Liver (tissue), 9 donors: ENCODE measurements around the gene ENTR1. TPM values are rescaled to one million over a fixed set of nuclear protein-coding genes. Genes with fewer than 3 reads are reported as not detected.
A peak's percentile ranks its signal among the peaks of the same experiment; 100 is the strongest.

ENCODE experiments used
- DNase-seq: peaks from one replicate; pipeline ENCODE4 v3.0.0-alpha.2; 2017; ENCODE audit warnings: low spot score
- H3K27ac ChIP-seq, 2 donors: one replicate each; pipeline ENCODE4 v1.7.0; 2013; ENCODE audit warnings: inconsistent platforms in 2 of 2, low read length in 2 of 2, control low read depth in 1 of 2, low read depth in 1 of 2, mild to moderate bottlenecking in 1 of 2
- H3K27me3 ChIP-seq, 4 donors: one replicate each; pipeline versions ENCODE4 v1.6.1 to v1.7.0; 2013; ENCODE audit warnings: low read length in 3 of 4, inconsistent platforms in 1 of 4, mild to moderate bottlenecking in 1 of 4, moderate library complexity in 1 of 4; ENCODE audit not compliant: control insufficient read depth in 4 of 4, insufficient read depth in 4 of 4
- H3K36me3 ChIP-seq, 4 donors: one replicate each; pipeline versions ENCODE4 v1.6.1 to v1.7.0; 2013; ENCODE audit warnings: low read length in 3 of 4, mild to moderate bottlenecking in 3 of 4, low read depth in 1 of 4, moderate library complexity in 1 of 4; ENCODE audit not compliant: control insufficient read depth in 4 of 4, insufficient read depth in 3 of 4
- H3K4me1 ChIP-seq, 4 donors: one replicate each; pipeline versions ENCODE4 v1.6.1 to v1.7.0; 2013; ENCODE audit warnings: low read length in 3 of 4, mild to moderate bottlenecking in 3 of 4, moderate library complexity in 1 of 4; ENCODE audit not compliant: control insufficient read depth in 4 of 4, insufficient read depth in 4 of 4
- H3K4me3 ChIP-seq, 3 donors: one replicate each; pipeline versions ENCODE4 v1.6.1 to v1.7.0; 2013; ENCODE audit warnings: low read length in 3 of 3, control low read depth in 1 of 3, low read depth in 1 of 3, mild to moderate bottlenecking in 1 of 3
- H3K9ac ChIP-seq, 2 donors: one replicate each; pipeline ENCODE4 v1.7.0; 2013; ENCODE audit warnings: low read length in 2 of 2, mild to moderate bottlenecking in 2 of 2, moderate library complexity in 2 of 2, control low read depth in 1 of 2, low read depth in 1 of 2
- H3K9me3 ChIP-seq, 4 donors: one replicate each; pipeline versions ENCODE4 v1.6.1 to v1.7.0; 2013; ENCODE audit warnings: low read length in 3 of 4; ENCODE audit not compliant: control insufficient read depth in 4 of 4
- ATF3 ChIP-seq: IDR thresholded peaks from 2 replicates; pipeline ENCODE4 v1.6.1; 2016; ENCODE audit warnings: antibody characterized with exemption
- EGR1 ChIP-seq, 2 donors: IDR thresholded peaks; 2 replicates each; pipeline ENCODE4 v1.6.1; 2016 to 2018; ENCODE audit warnings: antibody characterized with exemption in 2 of 2, low read depth in 2 of 2
- FOXA1 ChIP-seq: IDR thresholded peaks from 2 replicates; pipeline ENCODE4 v1.6.1; 2016; ENCODE audit warnings: antibody characterized with exemption
- FOXA2 ChIP-seq: IDR thresholded peaks from 2 replicates; pipeline ENCODE4 v1.6.1; 2016; ENCODE audit warnings: antibody characterized with exemption
- GABPA ChIP-seq, 2 donors: IDR thresholded peaks in 1 of 2; conservative IDR thresholded peaks in 1 of 2; 2 replicates each; pipeline ENCODE4 v1.6.1; 2016; ENCODE audit warnings: antibody characterized with exemption in 2 of 2, mild to moderate bottlenecking in 1 of 2, moderate library complexity in 1 of 2
- HNF4A ChIP-seq, 2 donors: conservative IDR thresholded peaks; 2 replicates each; pipeline ENCODE4 v1.6.1; 2016; ENCODE audit warnings: antibody characterized with exemption in 2 of 2, mild to moderate bottlenecking in 2 of 2
- HNF4G ChIP-seq: IDR thresholded peaks from 2 replicates; pipeline ENCODE4 v1.6.1; 2016; ENCODE audit warnings: antibody characterized with exemption
- JUND ChIP-seq, 2 donors: IDR thresholded peaks; 2 replicates each; pipeline ENCODE4 v1.6.1; 2016; ENCODE audit warnings: antibody characterized with exemption in 2 of 2
- MAX ChIP-seq: IDR thresholded peaks from 2 replicates; pipeline ENCODE4 v1.6.1; 2016; ENCODE audit warnings: antibody characterized with exemption
- NR2F2 ChIP-seq: IDR thresholded peaks from 2 replicates; pipeline ENCODE4 v1.6.1; 2016; ENCODE audit warnings: antibody characterized with exemption
- RAD21 ChIP-seq, 2 donors: IDR thresholded peaks; 2 replicates each; pipeline ENCODE4 v1.6.1; 2016; ENCODE audit warnings: antibody characterized with exemption in 2 of 2, mild to moderate bottlenecking in 2 of 2
- REST ChIP-seq: IDR thresholded peaks from 2 replicates; pipeline ENCODE4 v1.6.1; 2016; ENCODE audit warnings: antibody characterized with exemption, mild to moderate bottlenecking
- RXRA ChIP-seq, 2 donors: IDR thresholded peaks; 2 replicates each; pipeline ENCODE4 v1.6.1; 2017 to 2018; ENCODE audit warnings: antibody characterized with exemption in 2 of 2, mild to moderate bottlenecking in 1 of 2
- SP1 ChIP-seq: IDR thresholded peaks from 2 replicates; pipeline ENCODE4 v1.6.1; 2018; ENCODE audit warnings: antibody characterized with exemption, mild to moderate bottlenecking
- TAF1 ChIP-seq: conservative IDR thresholded peaks from 2 replicates; pipeline ENCODE4 v1.6.1; 2016; ENCODE audit warnings: antibody characterized with exemption, mild to moderate bottlenecking
- YY1 ChIP-seq: IDR thresholded peaks from 2 replicates; pipeline ENCODE4 v1.6.1; 2016; ENCODE audit warnings: antibody characterized with exemption, mild to moderate bottlenecking
- WGBS: extraction: QIAGEN DNeasy Blood & Tissue Kit; methylation state at CpG from one replicate; pipeline ENCODE4 v1.1.7; 2013; 5-methylcytosine and 5-hydroxymethylcytosine counted together
- polyA plus RNA-seq, 2 donors: library from polyadenylated mRNA; stranded (reverse) in 1 of 2; unstranded in 1 of 2; fragments of 200-250 nt in 1 of 2; fragments of >200 nt in 1 of 2; fragmentation: Nextera tagmentation in 1 of 2; extraction: Ambion mirVana in 1 of 2; gene quantifications; one replicate each; pipeline versions ENCODE4 v1.2.1 to v1.2.3, GENCODE V29; 2013 to 2015
- total RNA-seq, 2 donors: library from RNA; depleted of rRNA; stranded (reverse); fragments of >200 nt; gene quantifications; one replicate each; pipeline ENCODE4 v1.2.3, GENCODE V29; 2014
- TF ChIP-seq, protein P1 (sequence below): fragments of 150-350 bp; IDR thresholded peaks from 2 replicates; pipeline ENCODE4 v1.5.1; 2017; ENCODE audit warnings: improper control_type of control experiment, low read depth, low read length; ENCODE audit not compliant: missing input control
- donor health status: healthy.
- donor health status: healthy.
- donor health status: healthy.
- donor health status: healthy.
- donor health status: healthy.

Gene ENTR1
- total and polyA plus RNA-seq, 4 donors: 11.0 to 28.1 (median 19.1) TPM

DNA sequence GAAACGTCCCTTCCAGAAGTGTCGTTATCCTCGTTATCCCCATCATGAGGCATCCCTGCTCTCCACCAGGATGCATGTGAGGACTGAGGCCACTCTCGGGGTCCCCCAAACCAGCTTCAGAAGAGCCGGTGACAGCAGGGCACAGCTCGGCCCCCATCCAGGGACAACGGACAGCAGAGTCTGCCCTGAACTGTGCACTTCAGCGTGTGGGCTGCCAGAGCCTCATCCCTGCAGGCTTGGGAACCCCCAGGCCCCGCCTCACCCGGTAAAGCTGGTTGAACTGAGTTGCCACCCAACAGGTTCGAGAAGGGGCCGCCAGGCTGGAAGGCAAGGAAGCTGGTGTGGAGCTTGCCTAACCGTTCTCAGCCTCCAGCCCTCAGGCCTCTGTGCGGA lies 36.2 kb downstream of the ENTR1 start:
- Histone ChIP-seq H3K9me3 (no peaks in the 10 kb centered on the region), H3K4me1 (peaks cover 0 to 22% (median 11%) of the 10 kb centered on the region in 4 donors), H3K4me3 (no peak overlapping the region), H3K27me3 (no peaks in the 10 kb centered on the region), H3K9ac (no peak overlapping the region), H3K36me3 (peaks cover 0 to 4% (median under 1%) of the 10 kb centered on the region in 4 donors), H3K27ac (no peak overlapping the region)
- 93% methylated on average over 14 of the region's 14 CpGs for WGBS
- DNase-seq: no peak
- no peak for TF ChIP-seq ATF3
- TF ChIP-seq, protein P1, sequence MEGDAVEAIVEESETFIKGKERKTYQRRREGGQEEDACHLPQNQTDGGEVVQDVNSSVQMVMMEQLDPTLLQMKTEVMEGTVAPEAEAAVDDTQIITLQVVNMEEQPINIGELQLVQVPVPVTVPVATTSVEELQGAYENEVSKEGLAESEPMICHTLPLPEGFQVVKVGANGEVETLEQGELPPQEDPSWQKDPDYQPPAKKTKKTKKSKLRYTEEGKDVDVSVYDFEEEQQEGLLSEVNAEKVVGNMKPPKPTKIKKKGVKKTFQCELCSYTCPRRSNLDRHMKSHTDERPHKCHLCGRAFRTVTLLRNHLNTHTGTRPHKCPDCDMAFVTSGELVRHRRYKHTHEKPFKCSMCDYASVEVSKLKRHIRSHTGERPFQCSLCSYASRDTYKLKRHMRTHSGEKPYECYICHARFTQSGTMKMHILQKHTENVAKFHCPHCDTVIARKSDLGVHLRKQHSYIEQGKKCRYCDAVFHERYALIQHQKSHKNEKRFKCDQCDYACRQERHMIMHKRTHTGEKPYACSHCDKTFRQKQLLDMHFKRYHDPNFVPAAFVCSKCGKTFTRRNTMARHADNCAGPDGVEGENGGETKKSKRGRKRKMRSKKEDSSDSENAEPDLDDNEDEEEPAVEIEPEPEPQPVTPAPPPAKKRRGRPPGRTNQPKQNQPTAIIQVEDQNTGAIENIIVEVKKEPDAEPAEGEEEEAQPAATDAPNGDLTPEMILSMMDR: no peak

GRCh38 chr9:136373300-136374182 lies 36.9 kb downstream of the ENTR1 start, which contains the start of gene CARD9:
TSS of gene CARD9 (minus strand) at chr9:136373669. CDS start at chr9:136372078, 1,591 bp downstream.
- WGBS: 76% methylated on average over 27 of the region's 27 CpGs
- H3K36me3 ChIP-seq: peaks cover 0 to 3% (median 0%) of the 10 kb centered on the region in 4 donors
- peak within 1 kb of the TSS in 1 of 3 donors; percentile 8 for H3K4me3 ChIP-seq
- no peaks in the 10 kb centered on the region for H3K27me3 ChIP-seq
- TF ChIP-seq HNF4A (conservative IDR thresholded peaks at IDR 0.05): no peak
- no peak for TF ChIP-seq RAD21 (IDR thresholded peaks at IDR 0.05)
- TF ChIP-seq, protein P1: no peak
- TF ChIP-seq HNF4G: no peak
- no peak for TF ChIP-seq EGR1 (IDR thresholded peaks at IDR 0.05; ENCODE audit: low read depth in 2 of 2)
- TF ChIP-seq JUND (IDR thresholded peaks at IDR 0.05): no peak
- no peak for TF ChIP-seq YY1
- TF ChIP-seq FOXA2: no peak
- no peak for TF ChIP-seq ATF3
- TF ChIP-seq REST: no peak
- no peak for TF ChIP-seq SP1
- TF ChIP-seq MAX: no peak
- TF ChIP-seq RXRA (IDR thresholded peaks at IDR 0.05): no peak
- TF ChIP-seq TAF1: no peak
- TF ChIP-seq NR2F2: no peak
- TF ChIP-seq GABPA (IDR thresholded peaks at IDR 0.05 in 1 of 2, conservative IDR thresholded peaks at IDR 0.05 in 1 of 2): no peak
- TF ChIP-seq FOXA1: no peak
- no peaks in the 10 kb centered on the region for H3K9me3 ChIP-seq
- H3K4me1 ChIP-seq: peaks cover 0 to 18% (median 10%) of the 10 kb centered on the region in 4 donors
- H3K9ac ChIP-seq: no peak within 1 kb of the TSS
- DNase-seq: no peak
- H3K27ac ChIP-seq: peak within 1 kb of the TSS; percentile 23 to 41
